GM13976 (cell line): ENCODE measurements around the gene IFIT3.

Experiments used
- DNase-seq: peaks from one replicate; pipeline ENCODE4 v3.0.0; 2012; ENCODE audit warnings: low spot score
- in situ Hi-C: fragments of 300-500 bp; cut with MboI; formaldehyde crosslinking; loops from one replicate; pipeline ENCODE4 v1.12.0; 2022; ENCODE audit warnings: low sequenced_read_pairs, mixed read lengths, inconsistent platforms; ENCODE audit not compliant: unreplicated experiment
- TF ChIP-seq, protein P1 (sequence below): IDR thresholded peaks from 2 replicates; pipeline ENCODE4 v1.5.1; 2012; ENCODE audit warnings: borderline replicate concordance, mild to moderate bottlenecking; ENCODE audit not compliant: insufficient read depth; ENCODE audit errors: extremely low read depth, missing control alignments, control extremely low read depth

The IFIT3 gene

GRCh38 chr10:89342206-89342958 is 14.6 kb downstream of the IFIT3 start:
- DNase-seq = no peak
- in situ Hi-C loops = no loop called here
- TF ChIP-seq, protein P1, sequence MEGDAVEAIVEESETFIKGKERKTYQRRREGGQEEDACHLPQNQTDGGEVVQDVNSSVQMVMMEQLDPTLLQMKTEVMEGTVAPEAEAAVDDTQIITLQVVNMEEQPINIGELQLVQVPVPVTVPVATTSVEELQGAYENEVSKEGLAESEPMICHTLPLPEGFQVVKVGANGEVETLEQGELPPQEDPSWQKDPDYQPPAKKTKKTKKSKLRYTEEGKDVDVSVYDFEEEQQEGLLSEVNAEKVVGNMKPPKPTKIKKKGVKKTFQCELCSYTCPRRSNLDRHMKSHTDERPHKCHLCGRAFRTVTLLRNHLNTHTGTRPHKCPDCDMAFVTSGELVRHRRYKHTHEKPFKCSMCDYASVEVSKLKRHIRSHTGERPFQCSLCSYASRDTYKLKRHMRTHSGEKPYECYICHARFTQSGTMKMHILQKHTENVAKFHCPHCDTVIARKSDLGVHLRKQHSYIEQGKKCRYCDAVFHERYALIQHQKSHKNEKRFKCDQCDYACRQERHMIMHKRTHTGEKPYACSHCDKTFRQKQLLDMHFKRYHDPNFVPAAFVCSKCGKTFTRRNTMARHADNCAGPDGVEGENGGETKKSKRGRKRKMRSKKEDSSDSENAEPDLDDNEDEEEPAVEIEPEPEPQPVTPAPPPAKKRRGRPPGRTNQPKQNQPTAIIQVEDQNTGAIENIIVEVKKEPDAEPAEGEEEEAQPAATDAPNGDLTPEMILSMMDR = no peak

DNA sequence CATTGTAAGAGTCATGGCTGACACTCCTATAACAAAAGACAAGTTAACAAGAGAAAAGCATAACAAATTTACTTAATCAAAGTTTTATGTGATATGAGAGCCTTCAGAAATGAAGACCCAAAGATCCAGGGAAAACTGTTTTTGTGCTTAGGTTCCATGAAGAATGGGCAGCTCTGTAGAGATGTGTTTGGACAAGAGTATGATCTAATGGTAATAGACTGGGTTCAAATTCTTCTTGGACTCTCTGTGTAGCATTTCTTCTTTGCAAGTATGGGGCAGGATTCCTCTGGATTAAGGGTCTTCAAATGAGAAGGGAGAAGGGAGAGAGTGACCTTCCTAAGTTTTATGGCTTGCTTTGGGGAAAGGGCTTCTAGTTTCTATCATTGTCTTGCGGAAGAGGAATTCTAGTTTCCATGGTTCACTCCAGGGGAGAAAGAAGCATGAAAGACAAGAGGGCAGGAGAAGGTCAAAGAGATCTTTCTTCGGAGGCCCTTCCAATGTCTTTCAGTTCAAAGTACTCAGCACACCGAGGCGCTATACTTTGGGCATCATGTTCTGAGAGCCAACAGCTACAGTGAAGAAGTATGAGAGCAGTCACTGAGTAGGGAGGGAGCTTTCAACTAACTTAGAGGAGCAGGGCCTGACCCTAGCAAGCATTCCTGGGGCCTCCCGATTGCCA is 15.4 kb downstream of the IFIT3 start:
- DNase-seq = no peak
- TF ChIP-seq, protein P1 = no peak
- in situ Hi-C loops = no loop called here

- no peak for DNase-seq
- in situ Hi-C loops = no loop called here
- TF ChIP-seq, protein P1 = no peak
Measured at GRCh38 chr10:89344156-89344555, 16.4 kb downstream of the IFIT3 start.

- TF ChIP-seq, protein P1 = no peak
- in situ Hi-C loops = no loop called here
- DNase-seq = no peak
Measured at GRCh38 chr10:89345367-89346000, 17.7 kb downstream of the IFIT3 start.

GRCh38 chr10:89346405-89347254 is 18.8 kb downstream of the IFIT3 start:
- TF ChIP-seq, protein P1 = no peak
- no peak for DNase-seq
- in situ Hi-C loops = no loop called here
